HG02885 (cell line): ENCODE data around the gene NPY2R.

Experiments used
- ATAC-seq: cut with Tn5 transposase; IDR thresholded peaks from one replicate; pipeline ENCODE4 v1.9.1; 2021; ENCODE audit warnings: mild to moderate bottlenecking; ENCODE audit not compliant: unreplicated experiment, poor library complexity

The NPY2R gene, protein sequence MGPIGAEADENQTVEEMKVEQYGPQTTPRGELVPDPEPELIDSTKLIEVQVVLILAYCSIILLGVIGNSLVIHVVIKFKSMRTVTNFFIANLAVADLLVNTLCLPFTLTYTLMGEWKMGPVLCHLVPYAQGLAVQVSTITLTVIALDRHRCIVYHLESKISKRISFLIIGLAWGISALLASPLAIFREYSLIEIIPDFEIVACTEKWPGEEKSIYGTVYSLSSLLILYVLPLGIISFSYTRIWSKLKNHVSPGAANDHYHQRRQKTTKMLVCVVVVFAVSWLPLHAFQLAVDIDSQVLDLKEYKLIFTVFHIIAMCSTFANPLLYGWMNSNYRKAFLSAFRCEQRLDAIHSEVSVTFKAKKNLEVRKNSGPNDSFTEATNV

GRCh38 chr4:155208258-155209054, at the start of gene NPY2R:
TSS of gene NPY2R (plus strand) at chr4:155208636. CDS start at chr4:155213940, 5,304 bp downstream.
- no peak for ATAC-seq

DNA sequence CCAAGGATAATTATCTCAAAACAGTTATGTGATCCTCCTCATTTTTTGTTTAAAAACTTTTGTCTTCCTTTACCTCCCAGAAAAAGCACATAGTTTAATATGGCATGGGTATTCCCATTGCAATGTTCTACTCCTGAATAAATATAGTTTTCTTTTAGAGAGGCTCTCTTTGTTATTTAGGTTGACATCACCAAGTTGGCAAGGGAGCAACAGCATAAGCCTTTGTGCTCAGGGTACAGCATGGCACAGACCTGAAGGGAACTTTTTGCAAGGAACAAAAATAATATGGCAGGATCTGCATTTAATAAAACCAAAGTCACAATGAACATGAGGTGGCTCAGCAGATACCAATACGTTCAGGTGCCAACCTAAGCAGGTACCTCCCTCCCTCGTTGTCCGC, 47.1 kb upstream of the NPY2R start:
- no peak for ATAC-seq

DNA sequence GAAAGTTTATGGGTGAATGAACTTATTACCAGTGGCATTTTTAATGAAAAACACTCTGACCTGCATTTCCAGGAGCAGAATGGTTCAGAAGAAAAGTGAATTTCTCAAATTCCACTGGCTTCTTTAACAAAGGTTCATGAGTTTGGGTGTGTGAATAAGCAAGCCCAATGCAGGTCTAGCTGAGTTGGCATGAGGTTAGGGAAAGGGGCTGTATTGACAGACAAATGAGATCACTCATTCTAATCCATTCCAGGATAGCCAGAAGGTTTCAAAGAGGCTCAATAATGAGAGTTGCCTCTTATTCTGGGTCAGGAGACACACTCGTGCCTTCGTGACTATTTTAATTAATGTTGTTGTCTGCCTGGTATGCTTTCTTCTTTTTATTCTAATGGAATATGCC, 43.7 kb upstream of the NPY2R start:
- no peak for ATAC-seq

DNA sequence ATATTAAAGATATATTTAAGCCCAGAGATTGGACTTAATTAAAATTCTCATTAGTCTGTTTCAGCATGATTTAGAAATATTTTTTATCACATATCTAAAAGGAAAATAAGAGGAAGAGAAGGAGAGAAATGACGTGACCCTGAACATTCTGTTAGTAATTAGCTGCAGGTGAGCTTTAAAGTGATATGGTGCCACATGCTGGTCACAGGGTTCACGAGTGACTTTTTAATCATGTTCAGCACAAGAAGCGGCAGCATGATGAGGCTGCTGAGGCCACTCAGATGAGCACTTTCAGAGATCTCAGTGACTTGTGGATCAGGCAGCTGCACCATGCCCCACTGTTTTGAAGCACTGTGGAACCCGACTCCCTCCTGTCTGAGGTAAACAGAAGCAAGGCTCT, 37.9 kb upstream of the NPY2R start:
- ATAC-seq, result no peak

GRCh38 chr4:155173371-155173770, 35.1 kb upstream of the NPY2R start:
- no peak for ATAC-seq

- ATAC-seq, result no peak
These were observed 33.8 kb upstream of the NPY2R start for GRCh38 chr4:155174668-155175067.

DNA sequence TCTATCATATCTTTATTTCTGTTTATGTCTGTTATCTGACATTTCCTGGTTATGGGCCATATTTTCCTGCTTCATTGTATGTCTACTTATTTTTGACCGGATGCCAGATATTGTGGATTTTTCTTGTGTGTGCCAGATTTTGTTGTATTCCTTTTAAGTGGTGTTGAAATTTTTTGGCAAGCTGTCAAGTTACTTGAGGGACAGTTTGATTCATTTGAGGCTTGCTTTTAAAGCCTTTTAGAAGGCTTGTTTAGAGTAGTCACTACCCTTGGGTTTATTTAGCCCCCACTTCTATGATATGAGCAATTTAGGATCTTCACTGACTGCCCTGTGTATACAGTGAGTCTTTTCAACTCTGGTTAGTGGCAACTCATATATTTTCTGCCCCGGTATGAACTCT, 29.2 kb upstream of the NPY2R start:
- ATAC-seq, result no peak

DNA sequence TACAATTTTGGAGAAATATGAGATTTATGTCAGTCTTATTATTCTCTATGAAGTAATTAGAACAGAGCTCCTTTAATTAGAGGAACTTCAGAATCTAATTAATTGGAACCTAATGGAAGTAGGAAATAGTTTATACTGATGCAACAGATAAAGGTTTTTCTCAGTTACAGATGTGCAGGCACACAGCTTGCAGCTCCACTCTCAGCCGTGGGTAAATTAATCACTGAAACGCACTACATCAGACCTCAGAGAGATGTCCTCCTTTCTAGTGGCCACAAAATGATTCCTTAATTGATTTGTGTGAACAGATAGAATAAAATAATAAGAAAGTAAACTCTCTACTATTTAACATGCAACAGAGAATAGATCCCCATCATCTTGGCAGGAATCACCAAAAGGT, 21.5 kb upstream of the NPY2R start:
- no peak for ATAC-seq

DNA sequence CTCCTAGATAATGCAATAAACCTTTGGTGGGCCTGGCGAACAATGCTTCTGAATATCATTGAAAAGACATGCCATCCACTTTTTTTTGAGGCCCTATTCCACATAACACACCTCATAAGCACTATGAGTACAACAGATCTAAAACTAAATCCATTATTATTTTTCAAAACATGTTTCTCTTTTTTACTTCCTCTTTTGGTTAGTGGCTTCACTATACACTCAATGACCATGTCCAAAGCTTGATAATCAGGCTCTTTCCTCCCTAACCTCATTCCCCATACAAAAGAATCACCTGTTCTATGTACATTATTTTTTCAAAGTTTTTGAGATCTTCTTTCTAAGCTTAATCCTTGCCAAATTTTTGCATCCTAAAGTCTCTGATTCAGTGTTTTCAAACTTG, 20.4 kb upstream of the NPY2R start:
- ATAC-seq, result no peak

DNA sequence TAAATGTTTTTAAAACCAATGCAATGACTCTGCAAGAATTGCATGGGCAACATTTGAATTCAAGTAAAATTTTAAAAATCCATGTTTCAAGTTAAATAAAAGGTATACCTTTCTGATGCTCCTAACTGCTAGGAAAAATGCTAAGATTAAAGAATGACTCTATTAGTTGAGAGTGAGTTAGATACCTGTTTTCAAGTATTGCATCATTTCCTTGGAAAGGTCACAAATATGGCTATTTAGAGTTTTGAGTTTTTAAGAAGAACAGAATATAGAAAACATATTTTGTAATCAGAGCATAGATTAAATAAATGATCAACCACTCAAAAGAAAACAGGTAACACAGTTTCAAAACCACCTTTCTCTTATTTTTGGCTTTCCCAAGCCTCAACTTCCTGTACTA, 18.3 kb upstream of the NPY2R start:
- ATAC-seq, result no peak

DNA sequence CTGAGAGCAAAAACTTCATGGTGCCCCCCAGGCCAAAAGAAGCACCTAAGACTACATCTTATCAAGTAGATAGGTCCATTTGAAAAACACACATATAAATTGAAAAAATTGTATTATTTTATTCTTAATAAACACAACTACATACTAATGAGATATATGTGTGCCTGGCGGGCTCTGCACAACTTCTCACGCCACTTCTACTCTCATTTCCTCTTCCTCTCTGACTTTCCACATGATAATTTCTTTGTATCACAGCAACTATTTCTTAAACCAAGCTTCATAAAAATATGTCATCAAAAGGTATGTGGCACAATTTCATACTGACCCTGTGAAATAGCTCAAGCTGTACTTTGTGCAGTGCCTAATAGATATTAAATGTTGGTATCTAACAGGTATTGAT, 10.7 kb upstream of the NPY2R start:
- peak; percentile 68 for ATAC-seq

DNA sequence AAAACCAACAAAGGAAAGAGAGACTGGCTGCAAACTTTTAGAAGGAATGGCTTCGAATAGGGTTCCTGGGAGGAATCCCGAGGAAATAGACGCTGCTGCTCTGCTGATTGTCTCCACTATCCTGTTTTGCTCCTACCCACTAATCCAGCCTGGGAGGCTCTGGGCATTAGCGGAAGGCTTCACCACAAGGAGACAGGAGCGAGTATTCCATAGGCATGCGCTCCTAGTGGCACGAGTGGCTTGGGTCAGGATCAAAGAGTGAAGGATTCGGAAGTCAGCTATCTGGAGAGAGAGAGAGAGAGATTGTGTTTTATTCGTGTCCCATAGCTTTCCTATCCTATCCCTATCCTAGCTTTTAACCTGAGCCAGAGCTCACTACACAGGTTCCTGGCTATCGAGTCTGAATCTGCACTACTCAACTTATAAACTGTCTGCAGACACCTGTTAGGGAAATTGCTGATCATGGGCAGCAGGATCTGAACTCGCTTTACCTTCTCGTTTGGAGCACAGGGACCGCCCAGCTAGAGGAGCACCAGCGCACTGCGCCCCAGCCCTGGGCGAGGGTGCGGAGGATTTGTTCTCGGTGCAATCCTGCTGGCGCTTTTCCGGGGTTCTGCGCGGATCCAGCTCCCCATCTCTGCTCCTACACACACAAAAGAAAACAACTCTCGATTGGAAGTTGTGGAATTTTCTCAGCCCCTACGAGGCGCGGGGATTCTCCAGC, 740 bp upstream of the NPY2R start:
- no peak for ATAC-seq

DNA sequence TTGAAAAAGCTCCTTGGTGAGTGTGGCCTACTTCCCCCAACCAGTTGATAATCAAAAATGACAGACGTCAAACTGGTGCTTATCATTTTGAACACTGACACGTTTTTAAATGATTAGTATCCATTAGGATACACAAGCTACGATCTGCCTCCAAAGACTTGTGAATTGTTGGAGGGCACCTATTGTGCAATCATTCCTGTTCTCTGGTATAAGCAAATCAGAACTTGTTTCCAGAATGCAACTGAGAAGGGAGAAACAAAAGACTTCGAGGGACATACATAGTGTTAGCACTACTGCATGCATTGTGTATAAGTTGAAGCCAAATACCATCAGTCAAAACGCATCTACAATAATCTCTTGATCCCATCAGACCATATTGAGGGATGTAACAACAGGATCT, 11.6 kb downstream of the NPY2R start:
- ATAC-seq, result no peak

GRCh38 chr4:155227131-155227530, 18.7 kb downstream of the NPY2R start:
- no peak for ATAC-seq

DNA sequence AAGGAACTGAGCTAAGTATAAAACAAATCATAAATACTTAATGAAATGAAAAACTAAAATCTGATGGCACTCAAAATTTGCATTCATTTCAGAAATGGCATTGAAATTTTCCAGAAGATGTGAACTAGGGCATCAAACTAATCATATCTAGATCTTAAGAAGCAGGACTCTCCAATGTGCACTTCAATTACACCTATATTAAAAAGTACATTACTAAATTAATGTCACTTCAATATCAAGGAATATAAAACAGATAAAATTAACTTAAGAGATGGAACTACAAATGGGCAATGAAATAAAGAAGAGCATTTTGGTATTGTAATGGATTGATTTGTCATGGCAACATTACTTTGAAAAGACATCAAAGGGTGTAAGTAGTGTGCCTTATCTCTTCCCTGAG, 20.3 kb downstream of the NPY2R start:
- no peak for ATAC-seq

DNA sequence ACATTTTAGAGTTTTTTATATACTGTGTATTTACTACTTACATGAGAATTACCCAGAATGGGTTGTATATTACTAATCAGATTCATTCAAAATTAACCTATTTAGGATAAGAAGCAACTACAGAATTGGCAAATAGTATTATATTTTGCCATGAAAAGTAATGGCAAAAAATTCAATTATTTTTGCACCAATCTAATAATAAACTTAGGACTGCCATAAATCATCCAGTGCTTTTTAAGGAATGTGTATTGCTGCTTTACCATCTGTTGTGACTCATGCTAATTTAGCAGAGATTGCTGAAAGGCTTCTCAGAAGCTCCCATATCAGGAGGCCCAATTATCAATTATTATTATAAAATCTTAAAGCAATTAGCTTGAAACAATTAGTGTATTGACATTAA, 24.0 kb downstream of the NPY2R start:
- no peak for ATAC-seq

DNA sequence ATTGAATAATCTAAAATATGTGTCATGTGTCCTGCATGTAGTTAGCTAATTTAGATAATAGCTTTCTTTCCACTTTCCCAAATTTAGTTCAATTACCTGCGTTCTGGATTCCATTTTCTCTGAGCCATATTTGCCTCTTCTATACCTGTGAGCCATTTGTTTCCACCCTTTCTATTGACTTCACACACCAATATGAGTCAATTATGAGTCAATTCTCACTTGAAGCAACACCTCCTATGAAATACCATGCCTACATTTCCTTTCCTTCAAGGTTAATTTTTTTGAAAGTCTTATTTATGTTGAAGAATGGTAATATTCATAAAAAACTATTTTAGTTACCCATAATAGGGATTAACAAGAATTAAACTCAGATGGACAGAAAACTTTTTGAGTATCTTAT, 25.8 kb downstream of the NPY2R start:
- no peak for ATAC-seq

- ATAC-seq, result no peak
These were observed 29.1 kb downstream of the NPY2R start for GRCh38 chr4:155237567-155237966.

- ATAC-seq, result no peak
These were observed 32.8 kb downstream of the NPY2R start for GRCh38 chr4:155241225-155241624.

DNA sequence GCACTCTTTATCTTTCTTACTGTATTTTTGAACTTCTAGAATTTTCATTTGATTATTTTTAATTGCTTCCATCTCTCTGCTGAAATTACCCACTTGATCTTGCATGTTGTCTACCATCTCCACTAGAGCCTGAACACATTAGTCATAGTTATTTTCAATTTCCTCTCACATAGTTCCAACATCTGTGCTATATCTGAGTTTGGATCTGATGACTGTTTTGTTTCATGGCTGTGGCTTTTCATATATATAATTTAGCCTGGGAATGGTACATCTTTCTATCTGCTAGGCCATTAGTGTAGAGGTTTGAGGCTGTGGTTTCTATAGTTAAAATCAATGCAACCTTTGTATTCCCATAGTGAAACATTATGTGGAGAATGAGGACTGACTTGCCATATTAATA, 33.2 kb downstream of the NPY2R start:
- no peak for ATAC-seq

DNA sequence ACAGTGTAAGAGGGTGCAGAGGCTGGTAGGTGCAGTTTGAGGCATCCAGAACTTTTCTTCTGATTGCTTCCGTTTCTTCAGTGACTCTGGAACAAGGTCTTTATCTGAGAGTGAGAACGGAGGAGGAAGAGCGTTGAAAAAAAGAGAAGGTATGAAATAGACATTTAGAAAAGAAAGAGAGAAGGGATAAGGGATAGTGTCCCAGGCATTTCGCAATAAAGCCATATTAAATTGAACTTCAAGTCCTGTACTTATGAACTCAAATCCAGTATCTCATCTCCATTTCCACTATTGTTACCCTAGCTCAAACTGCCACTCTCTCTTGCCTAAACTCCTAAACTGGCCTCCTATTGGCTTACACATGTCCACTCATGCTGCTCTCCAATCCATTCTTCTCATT, 36.7 kb downstream of the NPY2R start:
- ATAC-seq, result no peak
